Liver (tissue), 9 donors: ENCODE results near the gene TENM3. TPM values are rescaled to one million over a fixed set of nuclear protein-coding genes. Genes with fewer than 3 reads are reported as not detected.

Experiments
- DNase-seq: peaks from one replicate; pipeline ENCODE4 v3.0.0-alpha.2; 2017; ENCODE audit warnings: low spot score
- H3K27ac ChIP-seq, 2 donors: one replicate each; pipeline ENCODE4 v1.7.0; 2013; ENCODE audit warnings: inconsistent platforms in 2 of 2, low read length in 2 of 2, control low read depth in 1 of 2, low read depth in 1 of 2, mild to moderate bottlenecking in 1 of 2
- H3K27me3 ChIP-seq, 4 donors: one replicate each; pipeline versions ENCODE4 v1.6.1 to v1.7.0; 2013; ENCODE audit warnings: low read length in 3 of 4, inconsistent platforms in 1 of 4, mild to moderate bottlenecking in 1 of 4, moderate library complexity in 1 of 4; ENCODE audit not compliant: control insufficient read depth in 4 of 4, insufficient read depth in 4 of 4
- H3K36me3 ChIP-seq, 4 donors: one replicate each; pipeline versions ENCODE4 v1.6.1 to v1.7.0; 2013; ENCODE audit warnings: low read length in 3 of 4, mild to moderate bottlenecking in 3 of 4, low read depth in 1 of 4, moderate library complexity in 1 of 4; ENCODE audit not compliant: control insufficient read depth in 4 of 4, insufficient read depth in 3 of 4
- H3K4me1 ChIP-seq, 4 donors: one replicate each; pipeline versions ENCODE4 v1.6.1 to v1.7.0; 2013; ENCODE audit warnings: low read length in 3 of 4, mild to moderate bottlenecking in 3 of 4, moderate library complexity in 1 of 4; ENCODE audit not compliant: control insufficient read depth in 4 of 4, insufficient read depth in 4 of 4
- H3K4me3 ChIP-seq, 3 donors: one replicate each; pipeline versions ENCODE4 v1.6.1 to v1.7.0; 2013; ENCODE audit warnings: low read length in 3 of 3, control low read depth in 1 of 3, low read depth in 1 of 3, mild to moderate bottlenecking in 1 of 3
- H3K9ac ChIP-seq, 2 donors: one replicate each; pipeline ENCODE4 v1.7.0; 2013; ENCODE audit warnings: low read length in 2 of 2, mild to moderate bottlenecking in 2 of 2, moderate library complexity in 2 of 2, control low read depth in 1 of 2, low read depth in 1 of 2
- H3K9me3 ChIP-seq, 4 donors: one replicate each; pipeline versions ENCODE4 v1.6.1 to v1.7.0; 2013; ENCODE audit warnings: low read length in 3 of 4; ENCODE audit not compliant: control insufficient read depth in 4 of 4
- ATF3 ChIP-seq: IDR thresholded peaks from 2 replicates; pipeline ENCODE4 v1.6.1; 2016; ENCODE audit warnings: antibody characterized with exemption
- CTCF ChIP-seq: fragments of 150-350 bp; IDR thresholded peaks from 2 replicates; pipeline ENCODE4 v1.5.1; 2017; ENCODE audit warnings: improper control_type of control experiment, low read depth, low read length; ENCODE audit not compliant: missing input control
- EGR1 ChIP-seq, 2 donors: IDR thresholded peaks; 2 replicates each; pipeline ENCODE4 v1.6.1; 2016 to 2018; ENCODE audit warnings: antibody characterized with exemption in 2 of 2, low read depth in 2 of 2
- FOXA1 ChIP-seq: IDR thresholded peaks from 2 replicates; pipeline ENCODE4 v1.6.1; 2016; ENCODE audit warnings: antibody characterized with exemption
- FOXA2 ChIP-seq: IDR thresholded peaks from 2 replicates; pipeline ENCODE4 v1.6.1; 2016; ENCODE audit warnings: antibody characterized with exemption
- GABPA ChIP-seq, 2 donors: IDR thresholded peaks in 1 of 2; conservative IDR thresholded peaks in 1 of 2; 2 replicates each; pipeline ENCODE4 v1.6.1; 2016; ENCODE audit warnings: antibody characterized with exemption in 2 of 2, mild to moderate bottlenecking in 1 of 2, moderate library complexity in 1 of 2
- HNF4A ChIP-seq, 2 donors: conservative IDR thresholded peaks; 2 replicates each; pipeline ENCODE4 v1.6.1; 2016; ENCODE audit warnings: antibody characterized with exemption in 2 of 2, mild to moderate bottlenecking in 2 of 2
- HNF4G ChIP-seq: IDR thresholded peaks from 2 replicates; pipeline ENCODE4 v1.6.1; 2016; ENCODE audit warnings: antibody characterized with exemption
- JUND ChIP-seq, 2 donors: IDR thresholded peaks; 2 replicates each; pipeline ENCODE4 v1.6.1; 2016; ENCODE audit warnings: antibody characterized with exemption in 2 of 2
- MAX ChIP-seq: IDR thresholded peaks from 2 replicates; pipeline ENCODE4 v1.6.1; 2016; ENCODE audit warnings: antibody characterized with exemption
- NR2F2 ChIP-seq: IDR thresholded peaks from 2 replicates; pipeline ENCODE4 v1.6.1; 2016; ENCODE audit warnings: antibody characterized with exemption
- RAD21 ChIP-seq, 2 donors: IDR thresholded peaks; 2 replicates each; pipeline ENCODE4 v1.6.1; 2016; ENCODE audit warnings: antibody characterized with exemption in 2 of 2, mild to moderate bottlenecking in 2 of 2
- REST ChIP-seq: IDR thresholded peaks from 2 replicates; pipeline ENCODE4 v1.6.1; 2016; ENCODE audit warnings: antibody characterized with exemption, mild to moderate bottlenecking
- SP1 ChIP-seq: IDR thresholded peaks from 2 replicates; pipeline ENCODE4 v1.6.1; 2018; ENCODE audit warnings: antibody characterized with exemption, mild to moderate bottlenecking
- TAF1 ChIP-seq: conservative IDR thresholded peaks from 2 replicates; pipeline ENCODE4 v1.6.1; 2016; ENCODE audit warnings: antibody characterized with exemption, mild to moderate bottlenecking
- ZBTB33 ChIP-seq: IDR thresholded peaks from 2 replicates; pipeline ENCODE4 v1.6.1; 2016; ENCODE audit warnings: antibody characterized with exemption
- WGBS: extraction: QIAGEN DNeasy Blood & Tissue Kit; methylation state at CpG from one replicate; pipeline ENCODE4 v1.1.7; 2013; 5-methylcytosine and 5-hydroxymethylcytosine counted together
- polyA plus RNA-seq, 2 donors: library from polyadenylated mRNA; stranded (reverse) in 1 of 2; unstranded in 1 of 2; fragments of 200-250 nt in 1 of 2; fragments of >200 nt in 1 of 2; fragmentation: Nextera tagmentation in 1 of 2; extraction: Ambion mirVana in 1 of 2; gene quantifications; one replicate each; pipeline versions ENCODE4 v1.2.1 to v1.2.3, GENCODE V29; 2013 to 2015
- total RNA-seq, 2 donors: library from RNA; depleted of rRNA; stranded (reverse); fragments of >200 nt; gene quantifications; one replicate each; pipeline ENCODE4 v1.2.3, GENCODE V29; 2014
- donor health status: healthy.
- donor health status: healthy.
- donor health status: healthy.
- donor health status: healthy.
- donor health status: healthy.

Gene TENM3
- total and polyA plus RNA-seq, 4 donors, result 0.32 to 16.8 (median 0.70) TPM

- TF ChIP-seq REST (no peak), HNF4A (conservative IDR thresholded peaks at IDR 0.05) (no peak), NR2F2 (no peak), GABPA (IDR thresholded peaks at IDR 0.05 in 1 of 2, conservative IDR thresholded peaks at IDR 0.05 in 1 of 2) (no peak), EGR1 (IDR thresholded peaks at IDR 0.05; ENCODE audit: low read depth in 2 of 2) (no peak), MAX (no peak), ATF3 (no peak), JUND (IDR thresholded peaks at IDR 0.05) (no peak), RAD21 (IDR thresholded peaks at IDR 0.05) (no peak), FOXA2 (no peak)
Observed at GRCh38 chr4:182764137-182764536, 520.9 kb downstream of the TENM3 start (continued).

GRCh38 chr4:182764642-182765041, 521.4 kb downstream of the TENM3 start:
- Histone ChIP-seq H3K27me3 (no peaks in the 10 kb centered on the region), H3K4me1 (no peaks in the 10 kb centered on the region), H3K9me3 (no peaks in the 10 kb centered on the region), H3K4me3 (no peak overlapping the region), H3K9ac (no peak overlapping the region), H3K27ac (no peak overlapping the region), H3K36me3 (no peaks in the 10 kb centered on the region)
- DNase-seq, result no peak
- TF ChIP-seq RAD21 (IDR thresholded peaks at IDR 0.05), result no peak
- TF ChIP-seq SP1, result no peak
- no peak for TF ChIP-seq CTCF
- TF ChIP-seq MAX, result no peak
- TF ChIP-seq GABPA (IDR thresholded peaks at IDR 0.05 in 1 of 2, conservative IDR thresholded peaks at IDR 0.05 in 1 of 2), result no peak
- TF ChIP-seq ZBTB33, result no peak
- TF ChIP-seq NR2F2, result no peak
- no peak for TF ChIP-seq REST
- TF ChIP-seq FOXA2, result no peak
- TF ChIP-seq ATF3, result no peak
- TF ChIP-seq HNF4A (conservative IDR thresholded peaks at IDR 0.05), result no peak
- no peak for TF ChIP-seq HNF4G
- no peak for TF ChIP-seq TAF1
- no peak for TF ChIP-seq FOXA1
- WGBS, result 74% methylated on average over 8 of the region's 8 CpGs
